Stomach (tissue), 9 donors: ENCODE data around the gene AGAP3. TPM values are rescaled to one million over a fixed set of nuclear protein-coding genes. Genes with fewer than 3 reads are reported as not detected.
A peak's percentile ranks its signal among the peaks of the same experiment; 100 is the strongest.

ENCODE experiments used
- DNase-seq, 2 donors: peaks; one replicate each; pipeline versions ENCODE4 v3.0.0 to v3.0.0-alpha.2; 2013 to 2019
- H3K27ac ChIP-seq, 5 donors: fragments of 200-600 bp in 4 of 5; sonication (generic) in 4 of 5; one replicate each; pipeline ENCODE4 v1.5.1; 2013 to 2019; ENCODE audit warnings: mild to moderate bottlenecking in 1 of 5, moderate library complexity in 1 of 5
- H3K27me3 ChIP-seq, 3 donors: fragments of 200-600 bp; sonication (generic); one replicate each; pipeline ENCODE4 v1.5.1; 2017 to 2019; ENCODE audit warnings: mixed run types in 1 of 3
- H3K36me3 ChIP-seq, 4 donors: fragments of 200-600 bp; sonication (generic); 1 replicate in 3 of 4; 2 replicates in 1 of 4; pipeline ENCODE4 v1.5.1; 2016 to 2019
- H3K4me1 ChIP-seq, 4 donors: fragments of 200-600 bp; sonication (generic); one replicate each; pipeline ENCODE4 v1.5.1; 2016 to 2019
- H3K4me3 ChIP-seq, 4 donors: fragments of 200-600 bp; sonication (generic) in 3 of 4; one replicate each; pipeline ENCODE4 v1.5.1; 2016 to 2019; ENCODE audit warnings: mild to moderate bottlenecking in 1 of 4
- H3K9me3 ChIP-seq, 4 donors: fragments of 200-600 bp; sonication (generic); one replicate each; pipeline ENCODE4 v1.5.1; 2016 to 2019
- CTCF ChIP-seq, 7 experiments: fragments of 450-650 bp in 4 of 7; fragments of 200-600 bp in 3 of 7; sonication (generic) in 3 of 7; IDR thresholded peaks; one replicate each; pipeline ENCODE4 v1.5.1; 2016 to 2019; ENCODE audit warnings: antibody characterized with exemption in 7 of 7, control low read depth in 2 of 7, mild to moderate bottlenecking in 1 of 7
- EP300 ChIP-seq: sonication (generic); formaldehyde crosslinking; IDR thresholded peaks from one replicate; pipeline ENCODE4 v1.6.1; 2017; ENCODE audit warnings: antibody characterized with exemption
- POLR2A ChIP-seq, 4 donors: fragments of 450-650 bp; IDR thresholded peaks; one replicate each; pipeline ENCODE4 v1.6.1; 2016; ENCODE audit warnings: antibody characterized with exemption in 4 of 4, control low read depth in 2 of 4, mild to moderate bottlenecking in 1 of 4, moderate library complexity in 1 of 4
- POLR2AphosphoS5 ChIP-seq, 3 donors: sonication (generic); formaldehyde crosslinking; IDR thresholded peaks; one replicate each; pipeline ENCODE4 v1.6.1; 2016; ENCODE audit warnings: antibody characterized with exemption in 3 of 3
- WGBS, 5 donors: extraction: QIAGEN DNeasy Blood & Tissue Kit in 3 of 5; methylation state at CpG; one replicate each; pipeline versions ENCODE4 v1.1.5 to v1.1.7; 2013 to 2018; 5-methylcytosine and 5-hydroxymethylcytosine counted together
- intact Hi-C: fragments of 100-400 bp; cut with DNase I; formaldehyde crosslinking; loops from one replicate; pipeline ENCODE4 v1.15.1; 2023; ENCODE audit warnings: low total_unique reads
- polyA plus RNA-seq, 3 donors: library from polyadenylated mRNA; stranded (reverse); fragments of 200-250 nt; gene quantifications; one replicate each; pipeline ENCODE4 v1.2.3, GENCODE V29; 2013
- total RNA-seq, 5 donors: library from RNA; depleted of rRNA; stranded (reverse); fragments of >200 nt; gene quantifications; one replicate each; pipeline versions ENCODE4 v1.1.0 to v1.2.3, GENCODE V29; 2014 to 2016
- donor health status: healthy with polysubstance abuse.
- donor health status: Bipolar disorder and iron deficiency.
- donor health status: healthy.

AGAP3 gene
- total and polyA plus RNA-seq, 8 donors, result 32.5 to 342 (median 53.3) TPM

- Histone ChIP-seq H3K9me3 (no peaks in the 10 kb centered on the region), H3K4me1 (peaks cover 0 to 10% (median 5%) of the 10 kb centered on the region in 4 donors), H3K27ac (no peak overlapping the region), H3K27me3 (peaks cover 0 to 95% (median 40%) of the 10 kb centered on the region in 3 donors), H3K36me3 (no peaks in the 10 kb centered on the region), H3K4me3 (no peak overlapping the region)
- 84 to 88% (median 87%) methylated on average over 42 to 43 of the region's 43 CpGs for WGBS, 5 donors
- TF ChIP-seq POLR2A (IDR thresholded peaks at IDR 0.05) (no peak), POLR2AphosphoS5 (IDR thresholded peaks at IDR 0.05) (no peak), CTCF (IDR thresholded peaks at IDR 0.05) (no peak), EP300 (no peak)
- intact Hi-C loops, result no loop called here
- DNase-seq, result peak in 1 of 2 donors; percentile 22
Observed at GRCh38 chr7:151173386-151174245, 87.3 kb downstream of the AGAP3 start.

DNA sequence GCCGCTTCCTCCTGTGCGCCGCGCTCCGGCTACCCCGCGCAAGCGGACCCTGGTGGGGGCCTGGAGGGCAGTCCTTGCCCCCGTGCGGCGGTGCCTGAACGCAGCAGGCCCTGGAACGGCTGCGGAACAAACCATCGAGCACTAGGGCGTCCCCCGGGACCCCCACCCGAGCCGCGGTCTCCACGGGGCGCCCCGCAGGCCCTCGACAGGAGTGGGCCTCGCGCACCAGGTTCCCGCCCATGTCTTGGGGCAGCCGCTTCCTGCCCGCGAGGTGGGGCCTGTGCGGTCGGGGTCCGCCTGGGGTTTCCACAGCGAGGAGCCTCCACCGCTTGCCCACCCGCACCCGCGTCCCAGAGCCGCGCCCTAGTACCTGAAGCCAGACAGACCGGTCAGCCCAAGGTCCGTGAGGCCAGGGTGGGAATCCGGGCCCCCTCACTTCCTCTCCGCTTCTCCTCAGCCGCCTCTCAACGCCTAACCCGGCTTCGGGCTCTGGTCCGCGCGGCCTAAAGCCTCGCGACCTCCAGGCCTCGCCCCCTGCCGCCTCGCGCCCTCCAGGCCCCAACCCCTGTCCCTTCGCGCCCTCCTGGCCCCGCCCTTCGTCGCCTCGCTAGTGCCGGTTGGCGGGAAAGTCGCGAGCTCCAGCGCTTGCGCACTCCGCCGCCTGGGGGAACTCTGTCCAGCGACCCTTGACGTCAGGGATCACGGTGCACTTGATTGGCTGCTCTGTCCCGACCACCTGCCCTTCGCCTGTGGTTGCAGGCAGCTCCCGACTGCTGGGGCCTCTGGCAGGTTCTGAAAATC, 88.2 kb downstream of the AGAP3 start:
- Histone ChIP-seq H3K36me3 (no peaks in the 10 kb centered on the region), H3K27ac (no peak overlapping the region), H3K4me3 (no peak overlapping the region), H3K4me1 (peaks cover 0 to 10% (median 5%) of the 10 kb centered on the region in 4 donors), H3K27me3 (peaks cover 0 to 95% (median 39%) of the 10 kb centered on the region in 3 donors), H3K9me3 (no peaks in the 10 kb centered on the region)
- peak; percentile 27 to 75 for DNase-seq
- intact Hi-C loops, result no loop called here
- TF ChIP-seq POLR2A (IDR thresholded peaks at IDR 0.05) (no peak), POLR2AphosphoS5 (IDR thresholded peaks at IDR 0.05) (no peak), CTCF (IDR thresholded peaks at IDR 0.05) (no peak), EP300 (no peak)
- 49 to 66% (median 57%) methylated on average over 47 to 77 of the region's 77 CpGs for WGBS, 5 donors

DNA sequence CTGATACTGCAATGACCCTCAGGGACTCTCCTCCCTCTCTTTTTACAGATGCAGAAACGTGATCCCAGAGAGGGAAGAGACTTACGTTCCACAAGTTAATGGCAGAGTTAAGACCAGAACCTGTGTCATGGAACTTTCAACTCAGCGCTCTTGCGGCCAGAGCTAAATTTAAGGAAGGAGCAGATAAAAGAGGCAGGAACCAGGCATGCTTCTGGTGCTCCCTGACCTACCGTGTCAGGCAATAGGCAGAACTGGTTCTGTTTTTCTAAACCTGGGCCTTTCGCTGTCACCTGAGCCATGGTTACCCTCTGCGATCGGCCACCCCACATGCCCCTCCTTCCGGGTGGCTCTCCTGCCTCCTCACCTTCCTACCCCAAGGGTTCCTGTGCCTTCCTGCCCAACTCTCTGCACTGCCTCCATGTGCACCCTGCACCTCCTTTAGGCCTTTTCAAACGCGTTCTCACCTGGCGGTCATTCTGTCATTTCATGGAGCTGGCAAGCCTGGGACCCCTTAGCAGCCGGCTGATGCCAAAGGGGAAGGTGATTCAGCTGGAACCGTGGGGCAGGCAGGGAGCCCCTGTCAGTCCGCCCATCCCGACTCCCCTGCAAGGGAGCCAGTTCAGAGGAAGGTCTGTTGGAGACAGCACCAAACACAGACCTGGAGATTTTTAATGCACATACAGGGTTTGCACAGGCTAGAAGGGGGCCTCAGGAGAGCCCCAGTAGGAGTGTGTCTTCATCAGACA, 88.9 kb downstream of the AGAP3 start:
- intact Hi-C loops, result no loop called here
- TF ChIP-seq EP300 (no peak), CTCF (IDR thresholded peaks at IDR 0.05) (no peak), POLR2A (IDR thresholded peaks at IDR 0.05) (no peak), POLR2AphosphoS5 (IDR thresholded peaks at IDR 0.05) (no peak)
- H3K4me1 ChIP-seq, result peaks cover 0 to 10% (median 5%) of the 10 kb centered on the region in 4 donors
- H3K36me3 ChIP-seq, result no peaks in the 10 kb centered on the region
- H3K4me3 ChIP-seq, result no peak overlapping the region
- no peaks in the 10 kb centered on the region for H3K9me3 ChIP-seq
- H3K27me3 ChIP-seq, result peaks cover 0 to 95% (median 43%) of the 10 kb centered on the region in 3 donors
- H3K27ac ChIP-seq, result no peak overlapping the region
- WGBS, 5 donors, result 80 to 83% (median 82%) methylated on average over 13 to 16 of the region's 16 CpGs
- peak in 1 of 2 donors; percentile 7 for DNase-seq
